Anterior cingulate cortex (tissue), 58 donors: Measurements from ENCODE around the gene SLC7A8.

Experiments
- DNase-seq, 58 donors: peaks; one replicate each; lab custom pipeline; 2025; lab: John Stamatoyannopoulos, UW

The SLC7A8 gene

GRCh38 chr14:23162005-23162404 lies 21.5 kb downstream of the SLC7A8 start:
- no peak for DNase-seq

GRCh38 chr14:23160924-23161522 lies 22.4 kb downstream of the SLC7A8 start:
- peak in 11 of 58 donors; percentile 11 to 63 (median 30) for DNase-seq

DNA sequence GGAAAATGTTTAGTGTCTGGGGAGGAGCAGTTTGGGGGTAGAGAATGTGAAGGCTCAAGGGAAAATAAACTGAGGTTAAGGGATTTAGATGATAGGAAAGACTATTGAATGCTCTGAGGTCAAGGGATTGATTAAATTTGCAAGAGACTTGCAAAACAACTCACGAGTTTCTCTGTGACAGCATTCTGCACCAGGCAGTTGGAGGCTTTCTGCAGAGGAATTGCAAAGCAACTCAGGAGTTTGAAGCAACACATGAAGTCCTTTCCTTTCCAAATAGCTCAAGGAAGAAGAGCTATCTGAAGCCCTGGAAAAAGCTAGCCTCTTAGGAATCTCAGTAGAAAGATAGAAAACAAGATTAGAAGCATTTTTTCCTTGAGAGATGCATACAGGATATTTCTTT lies 23.9 kb downstream of the SLC7A8 start:
- no peak for DNase-seq

GRCh38 chr14:23158779-23159178 lies 24.7 kb downstream of the SLC7A8 start:
- DNase-seq, result no peak

GRCh38 chr14:23154964-23155587 lies 28.4 kb downstream of the SLC7A8 start:
- DNase-seq, result peak in 44 of 58 donors; percentile 11 to 79 (median 41)

GRCh38 chr14:23153851-23154796 lies 29.3 kb downstream of the SLC7A8 start:
- DNase-seq, result peak in 38 of 58 donors; percentile 13 to 72 (median 42)

GRCh38 chr14:23151342-23151741 lies 32.1 kb downstream of the SLC7A8 start:
- no peak for DNase-seq

GRCh38 chr14:23149745-23150144 lies 33.7 kb downstream of the SLC7A8 start:
- DNase-seq, result no peak

- no peak for DNase-seq
Measured at GRCh38 chr14:23148591-23149249, 34.7 kb downstream of the SLC7A8 start.

DNA sequence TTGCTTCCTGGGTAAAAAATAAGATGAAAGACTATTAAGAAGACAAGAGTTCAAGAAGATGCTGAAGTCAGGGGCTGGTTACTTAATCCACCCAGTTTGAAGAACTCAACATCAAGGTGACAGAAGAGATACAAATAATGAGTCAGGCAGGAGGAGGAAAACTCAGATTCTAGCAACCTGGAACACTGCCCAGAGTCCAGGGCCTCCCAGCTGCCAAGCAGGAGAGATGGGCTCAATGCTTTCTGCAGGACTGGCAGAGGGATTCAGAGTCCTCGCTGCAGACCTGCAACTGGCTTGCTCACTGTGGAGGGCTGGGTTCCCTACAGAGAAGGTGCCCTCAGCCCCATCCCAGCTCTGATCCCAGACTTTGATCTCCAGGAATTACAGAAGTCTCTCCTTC lies 35.8 kb downstream of the SLC7A8 start:
- DNase-seq, result peak in 19 of 58 donors; percentile 7 to 57 (median 20)

DNA sequence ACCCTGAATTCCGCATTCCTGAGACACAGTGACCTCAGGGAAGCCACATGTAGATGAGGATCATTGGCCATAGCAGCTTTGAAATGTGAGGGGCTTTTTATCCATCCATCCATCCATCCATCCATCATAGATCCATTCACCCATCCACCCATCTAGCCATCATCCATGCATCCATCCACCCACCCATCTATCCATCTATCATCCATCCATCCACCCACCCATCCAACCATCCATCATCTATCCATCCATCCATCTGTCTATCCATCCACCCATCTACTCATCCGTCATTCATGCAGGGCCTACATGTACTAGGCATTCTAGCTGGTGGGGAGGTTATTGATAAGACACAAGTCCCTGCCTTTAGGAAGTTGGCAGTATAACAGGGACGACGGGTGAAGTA lies 36.5 kb downstream of the SLC7A8 start:
- no peak for DNase-seq

- DNase-seq, result no peak
Measured at GRCh38 chr14:23146351-23146910, 37.0 kb downstream of the SLC7A8 start.

GRCh38 chr14:23145794-23146350 lies 37.6 kb downstream of the SLC7A8 start:
- no peak for DNase-seq

GRCh38 chr14:23143911-23144310 lies 39.5 kb downstream of the SLC7A8 start:
- no peak for DNase-seq

- no peak for DNase-seq
Measured at GRCh38 chr14:23142826-23143225, 40.6 kb downstream of the SLC7A8 start.

GRCh38 chr14:23141706-23142444 lies 41.6 kb downstream of the SLC7A8 start:
- DNase-seq, result peak in 4 of 58 donors; percentile 2 to 20 (median 10)

GRCh38 chr14:23140371-23140770 lies 43.1 kb downstream of the SLC7A8 start:
- DNase-seq, result no peak

DNA sequence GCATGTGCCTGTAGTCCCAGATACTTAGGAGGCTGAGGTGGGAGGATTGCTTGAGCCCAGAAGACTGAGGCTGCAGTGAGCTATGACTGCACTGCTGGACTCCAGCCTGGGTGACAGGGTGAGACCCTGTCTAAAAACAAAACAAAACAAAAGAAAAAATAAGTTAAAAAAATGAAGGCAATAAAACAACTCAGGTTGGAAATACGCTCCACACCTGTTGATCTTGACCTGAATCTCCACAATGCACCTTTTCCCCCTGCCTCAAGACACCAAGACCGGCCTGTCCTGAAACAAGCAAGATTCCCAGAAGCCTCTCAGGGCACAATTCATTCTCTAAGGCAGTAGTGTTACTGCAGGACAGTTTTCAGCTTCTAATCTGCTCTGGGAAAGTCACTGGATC lies 43.6 kb downstream of the SLC7A8 start:
- no peak for DNase-seq

DNA sequence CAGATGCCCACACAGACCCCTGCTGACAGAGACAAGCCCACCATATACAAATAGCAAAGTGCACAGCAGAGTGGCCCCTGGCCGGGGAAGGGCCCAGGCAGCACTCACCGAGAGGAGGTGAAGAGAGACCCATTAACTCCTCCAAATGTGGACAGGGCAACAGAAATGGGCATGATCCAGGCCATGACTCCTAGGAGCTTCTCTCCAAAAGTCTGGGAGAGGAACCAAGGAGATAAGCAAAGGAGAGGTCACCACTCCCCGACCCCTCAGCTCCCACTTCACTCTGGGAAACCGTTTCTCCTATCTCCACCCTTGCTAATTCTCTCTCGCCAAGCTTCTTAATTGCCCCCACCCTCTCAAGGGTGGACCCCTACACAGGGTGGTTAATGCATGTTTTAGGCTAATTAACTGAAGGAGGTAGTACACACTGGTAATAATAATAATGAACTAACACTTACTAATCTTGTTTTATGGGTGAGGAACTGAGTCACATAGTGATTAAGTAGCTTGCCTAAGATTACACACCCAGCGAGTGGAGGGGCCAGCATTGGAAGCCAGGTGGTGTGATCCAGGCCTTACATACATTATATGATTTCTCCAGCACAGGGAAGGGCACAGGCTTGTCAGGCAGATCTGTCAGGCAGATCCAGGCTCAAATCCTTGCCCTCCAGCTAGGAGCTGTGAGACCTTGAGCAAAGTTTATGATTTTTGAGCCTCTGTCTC lies 45.5 kb downstream of the SLC7A8 start:
- no peak for DNase-seq
